ENCODE measurements around the gene CYP3A4.
"Not testable (repeated sequence)": the region's sequence is repeated elsewhere in the genome, so short reads cannot be mapped to it uniquely, and the experiment has no call there.

The CYP3A4 gene

GRCh38 chr7:99764478-99764877 is 19.5 kb downstream of the CYP3A4 start:
- FAIRE-seq (no peak), DNase-seq (ENCODE audit: insufficient read length, low spot score) (no peak)
- TF ChIP-seq SPI1 (IDR thresholded peaks at IDR 0.05; ENCODE audit: low read depth, low read length) (no peak), POU2F2 (IDR thresholded peaks at IDR 0.05; ENCODE audit: low read depth, low read length) (no peak), TAF1 (IDR thresholded peaks at IDR 0.05; ENCODE audit: low read depth, low read length) (no peak), POLR2AphosphoS5 (IDR thresholded peaks at IDR 0.05; ENCODE audit: low read depth, low read length) (no peak), PAX5 (IDR thresholded peaks at IDR 0.05; ENCODE audit: insufficient read depth, low read length, severe bottlenecking) (no peak), POLR2A (IDR thresholded peaks at IDR 0.05; ENCODE audit: low read depth, low read length) (no peak)

DNA sequence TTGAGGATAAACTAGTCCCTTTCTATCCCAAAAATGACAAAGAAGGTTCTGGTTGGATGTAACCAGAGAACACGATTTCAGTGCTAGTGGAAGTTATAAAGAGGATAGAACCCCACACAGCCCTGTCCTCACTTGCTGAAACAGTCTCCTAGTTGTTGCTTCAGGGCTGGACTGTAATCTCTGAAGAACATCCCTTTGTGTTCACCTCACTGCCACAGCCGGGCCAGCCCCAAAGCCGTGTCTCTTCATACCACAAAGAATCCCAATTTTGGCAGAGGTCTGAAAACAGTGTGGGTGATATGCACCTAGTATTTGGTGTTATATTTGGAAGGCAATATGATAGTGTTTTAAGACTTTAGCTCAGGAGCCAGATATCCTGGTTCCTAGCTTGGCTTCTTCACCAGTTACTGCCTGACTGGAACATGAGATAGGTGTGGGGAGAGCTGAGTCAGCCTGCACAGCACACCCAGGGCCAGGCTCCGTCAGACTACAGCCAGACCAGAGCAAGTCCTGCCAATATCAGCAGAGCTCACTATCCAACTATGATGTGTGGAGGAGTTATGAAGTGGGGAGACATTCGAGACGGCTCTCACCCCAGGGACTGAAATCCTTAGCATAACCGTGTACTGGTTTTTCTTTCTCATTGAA is 21.2 kb downstream of the CYP3A4 start:
- TF ChIP-seq POLR2AphosphoS5 (IDR thresholded peaks at IDR 0.05; ENCODE audit: low read depth, low read length) (no peak), PAX5 (IDR thresholded peaks at IDR 0.05; ENCODE audit: insufficient read depth, low read length, severe bottlenecking) (no peak), TAF1 (IDR thresholded peaks at IDR 0.05; ENCODE audit: low read depth, low read length) (no peak), POLR2A (IDR thresholded peaks at IDR 0.05; ENCODE audit: low read depth, low read length) (no peak), SPI1 (IDR thresholded peaks at IDR 0.05; ENCODE audit: low read depth, low read length) (no peak), POU2F2 (IDR thresholded peaks at IDR 0.05; ENCODE audit: low read depth, low read length) (no peak)
- no peak for DNase-seq (ENCODE audit: insufficient read length, low spot score)
- FAIRE-seq: no peak

DNA sequence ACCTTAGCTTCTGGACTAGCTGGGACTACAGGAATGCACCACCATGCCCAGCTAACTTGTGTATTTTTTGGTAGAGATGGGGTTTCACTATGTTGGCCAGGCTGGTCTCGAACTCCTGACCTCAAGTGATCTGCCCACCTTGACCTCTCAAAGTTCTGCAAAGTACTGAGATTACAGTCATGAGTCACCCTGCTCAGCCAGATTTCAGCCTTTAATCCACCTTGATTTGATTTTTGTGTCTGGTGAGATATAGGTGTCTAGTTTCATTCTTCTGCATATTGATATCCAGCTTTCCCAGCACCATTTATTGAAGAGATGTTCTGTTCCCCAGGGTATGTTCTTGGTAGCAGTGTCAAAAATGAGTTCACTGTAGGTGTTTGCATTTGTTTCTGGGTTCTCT is 28.9 kb downstream of the CYP3A4 start:
- no peak for DNase-seq (ENCODE audit: insufficient read length, low spot score)
- TF ChIP-seq PAX5 (IDR thresholded peaks at IDR 0.05; ENCODE audit: insufficient read depth, low read length, severe bottlenecking) (no peak), POU2F2 (IDR thresholded peaks at IDR 0.05; ENCODE audit: low read depth, low read length) (no peak), POLR2A (IDR thresholded peaks at IDR 0.05; ENCODE audit: low read depth, low read length) (no peak), SPI1 (IDR thresholded peaks at IDR 0.05; ENCODE audit: low read depth, low read length) (no peak), TAF1 (IDR thresholded peaks at IDR 0.05; ENCODE audit: low read depth, low read length) (no peak)
- FAIRE-seq: no peak

DNA sequence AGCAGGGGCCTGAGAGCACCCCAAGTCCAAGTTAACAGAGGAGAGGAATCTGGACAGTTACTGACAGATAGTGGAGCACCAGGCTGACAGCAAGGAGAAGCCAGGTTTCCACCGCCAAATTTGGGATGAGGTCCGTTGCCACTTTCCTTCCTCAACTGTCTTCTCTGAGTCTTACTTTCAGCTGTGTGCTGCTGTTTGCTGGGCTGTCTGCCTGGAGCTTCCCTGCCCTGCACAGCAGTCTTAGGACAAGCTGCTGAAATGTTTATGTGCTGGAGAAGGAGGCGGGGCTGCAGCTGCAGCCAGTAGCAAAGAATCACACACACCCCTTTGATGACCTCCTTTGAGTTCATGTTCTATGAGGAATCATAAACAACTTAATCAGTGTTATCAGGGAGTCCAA is 31.6 kb downstream of the CYP3A4 start:
- TF ChIP-seq POLR2A (IDR thresholded peaks at IDR 0.05; ENCODE audit: low read depth, low read length) (no peak), POLR2AphosphoS5 (IDR thresholded peaks at IDR 0.05; ENCODE audit: low read depth, low read length) (no peak), POU2F2 (IDR thresholded peaks at IDR 0.05; ENCODE audit: low read depth, low read length) (no peak), TAF1 (IDR thresholded peaks at IDR 0.05; ENCODE audit: low read depth, low read length) (no peak), SPI1 (IDR thresholded peaks at IDR 0.05; ENCODE audit: low read depth, low read length) (no peak), PAX5 (IDR thresholded peaks at IDR 0.05; ENCODE audit: insufficient read depth, low read length, severe bottlenecking) (no peak)
- no peak for DNase-seq (ENCODE audit: insufficient read length, low spot score)
- no peak for FAIRE-seq

- not testable (repeated sequence) for FAIRE-seq
These were observed 32.5 kb downstream of the CYP3A4 start for GRCh38 chr7:99751322-99752052.

GRCh38 chr7:99748846-99749579 is 35.0 kb downstream of the CYP3A4 start:
- DNase-seq (ENCODE audit: insufficient read length, low spot score): no peak
- no peak for FAIRE-seq
- TF ChIP-seq POLR2AphosphoS5 (IDR thresholded peaks at IDR 0.05; ENCODE audit: low read depth, low read length): no peak
- no peak for TF ChIP-seq SPI1 (IDR thresholded peaks at IDR 0.05; ENCODE audit: low read depth, low read length)
- TF ChIP-seq POLR2A (IDR thresholded peaks at IDR 0.05; ENCODE audit: low read depth, low read length): no peak
- no peak for TF ChIP-seq TAF1 (IDR thresholded peaks at IDR 0.05; ENCODE audit: low read depth, low read length)
- no peak for TF ChIP-seq PAX5 (IDR thresholded peaks at IDR 0.05; ENCODE audit: insufficient read depth, low read length, severe bottlenecking)
- TF ChIP-seq POU2F2 (IDR thresholded peaks at IDR 0.05; ENCODE audit: low read depth, low read length): no peak

More at GRCh38 chr7:99751322-99752052, 32.5 kb downstream of the CYP3A4 start:
- not testable (repeated sequence) for DNase-seq (ENCODE audit: insufficient read length, low spot score)

GRCh38 chr7:99746915-99747314 is 37.1 kb downstream of the CYP3A4 start:
- FAIRE-seq; DNase-seq (ENCODE audit: insufficient read length, low spot score): not testable (repeated sequence)

DNA sequence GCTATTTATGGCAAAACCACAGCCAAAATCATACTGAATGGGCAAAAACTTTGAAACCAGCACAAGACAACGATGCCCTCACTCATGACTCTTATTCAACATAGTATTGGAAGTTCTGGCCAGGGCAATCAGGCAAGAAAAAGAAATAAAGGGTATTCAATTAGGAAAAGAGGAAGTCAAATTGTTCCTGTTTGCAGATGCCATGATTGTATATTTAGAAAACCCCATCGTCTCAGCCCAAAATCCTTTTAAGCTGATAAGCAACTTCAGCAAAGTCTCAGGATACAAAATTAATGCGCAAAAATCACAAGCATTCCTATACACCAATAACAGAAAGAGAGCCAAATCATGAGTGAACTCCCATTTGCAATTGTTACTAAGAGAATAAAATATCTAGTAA is 38.6 kb downstream of the CYP3A4 start:
- DNase-seq (ENCODE audit: insufficient read length, low spot score); FAIRE-seq: not testable (repeated sequence)

DNA sequence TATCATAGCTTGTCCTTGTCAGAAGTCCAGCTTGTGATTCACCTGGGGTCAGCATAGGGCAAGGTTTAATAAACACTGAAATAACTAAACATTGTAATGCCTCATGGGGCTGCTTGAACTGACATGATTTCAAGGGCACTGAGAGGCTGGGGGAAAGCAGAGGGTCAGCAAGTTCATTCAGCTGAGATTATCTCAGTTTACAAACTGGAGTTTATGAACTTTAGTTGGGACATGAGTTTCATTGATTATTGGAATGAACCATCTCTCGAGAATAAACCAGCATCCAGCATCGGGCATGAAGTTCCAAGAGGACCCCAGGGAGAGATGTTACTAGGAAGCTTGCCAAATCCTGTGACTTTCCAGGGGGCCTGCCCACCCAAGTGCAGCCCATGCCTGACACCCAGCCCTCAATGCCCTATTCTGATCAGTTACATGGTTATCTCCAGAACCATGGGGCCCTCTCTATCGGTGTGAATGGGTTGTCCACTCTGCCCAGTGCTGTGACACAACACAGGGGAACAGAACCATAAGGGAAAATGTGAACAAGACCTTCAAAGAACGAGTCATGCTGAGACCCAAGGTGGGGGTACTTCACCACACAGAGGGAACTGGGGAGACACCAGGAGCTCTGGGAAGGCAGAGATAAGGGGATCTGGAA is 41.1 kb downstream of the CYP3A4 start:
- no peak for TF ChIP-seq POLR2A (IDR thresholded peaks at IDR 0.05; ENCODE audit: low read depth, low read length)
- no peak for TF ChIP-seq PAX5 (IDR thresholded peaks at IDR 0.05; ENCODE audit: insufficient read depth, low read length, severe bottlenecking)
- no peak for TF ChIP-seq POU2F2 (IDR thresholded peaks at IDR 0.05; ENCODE audit: low read depth, low read length)
- no peak for TF ChIP-seq TAF1 (IDR thresholded peaks at IDR 0.05; ENCODE audit: low read depth, low read length)
- no peak for TF ChIP-seq SPI1 (IDR thresholded peaks at IDR 0.05; ENCODE audit: low read depth, low read length)
- TF ChIP-seq POLR2AphosphoS5 (IDR thresholded peaks at IDR 0.05; ENCODE audit: low read depth, low read length): no peak
- FAIRE-seq (no peak), DNase-seq (ENCODE audit: insufficient read length, low spot score) (no peak)

DNA sequence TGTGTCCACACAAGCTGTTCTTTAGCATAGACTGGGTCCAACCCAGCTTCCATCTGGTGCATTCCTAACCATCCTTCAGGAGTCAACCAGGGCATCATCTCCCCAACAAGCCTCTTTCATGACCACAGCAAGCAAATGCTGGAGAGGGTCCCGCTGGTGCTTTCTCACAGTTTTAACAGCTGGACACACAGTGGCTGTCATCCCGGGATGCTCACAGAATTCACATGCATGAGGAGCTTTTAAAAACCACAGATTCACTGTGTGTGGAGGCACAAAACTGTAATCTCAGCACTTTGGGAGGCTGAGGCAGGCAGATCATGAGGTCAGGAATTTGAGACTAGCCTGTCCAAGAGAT is 42.6 kb downstream of the CYP3A4 start:
- TF ChIP-seq POU2F2 (IDR thresholded peaks at IDR 0.05; ENCODE audit: low read depth, low read length) (no peak), SPI1 (IDR thresholded peaks at IDR 0.05; ENCODE audit: low read depth, low read length) (no peak), PAX5 (IDR thresholded peaks at IDR 0.05; ENCODE audit: insufficient read depth, low read length, severe bottlenecking) (no peak)
- DNase-seq (ENCODE audit: insufficient read length, low spot score) (no peak), FAIRE-seq (no peak)
